HEK293 (cell line): ENCODE results near the gene ANKRD44.
A peak's percentile ranks its signal among the peaks of the same experiment; 100 is the strongest.

Source experiments
- CTCF ChIA-PET: fragments of 350-600 bp; formaldehyde crosslinking; extraction: SDS; loops from one replicate; lab custom pipeline; 2021; ENCODE audit warnings: antibody characterized with exemption; lab: Yijun Ruan, JAX
- POLR2A ChIA-PET: fragments of 300-600 bp; formaldehyde crosslinking; extraction: SDS; loops from one replicate; lab custom pipeline; 2020; ENCODE audit warnings: antibody characterized with exemption, inconsistent platforms; lab: Yijun Ruan, JAX
- H3K27ac ChIP-seq: fragments of 200-500 bp; sonication (Bioruptor generic); 2 replicates; pipeline ENCODE4 v1.5.1; 2014; ENCODE audit warnings: low read depth, low read length, control low read depth, inconsistent platforms; ENCODE audit errors: extremely low read depth
- H3K36me3 ChIP-seq, 2 experiments: fragments of 200-500 bp in 1 of 2; sonication (Bioruptor generic) in 1 of 2; 1 replicate in 1 of 2; 2 replicates in 1 of 2; pipeline ENCODE4 v1.5.1; 2014 to 2017; ENCODE audit warnings: inconsistent platforms in 2 of 2, low read length in 2 of 2; ENCODE audit not compliant: control insufficient read depth in 2 of 2, insufficient read depth in 1 of 2
- H3K4me1 ChIP-seq: fragments of 200-500 bp; sonication (Bioruptor generic); 2 replicates; pipeline ENCODE4 v1.5.1; 2014; ENCODE audit warnings: mild to moderate bottlenecking, low read length, inconsistent platforms; ENCODE audit not compliant: control insufficient read depth, insufficient read depth
- H3K4me3 ChIP-seq: 2 replicates; pipeline ENCODE4 v1.5.1; 2011; ENCODE audit warnings: low read depth, mild to moderate bottlenecking, control low read depth, low read length, moderate library complexity
- H3K9me3 ChIP-seq: fragments of 200-500 bp; sonication (Bioruptor generic); 2 replicates; pipeline ENCODE4 v1.5.1; 2014; ENCODE audit warnings: low read depth, low read length, inconsistent platforms; ENCODE audit not compliant: control insufficient read depth, insufficient read depth
- ELK4 ChIP-seq: IDR thresholded peaks from 2 replicates; pipeline ENCODE4 v1.6.1; 2011; ENCODE audit warnings: mild to moderate bottlenecking, low read depth, low read length, borderline replicate concordance
- IKZF3 ChIP-seq: fragments of 450-650 bp; IDR thresholded peaks from 2 replicates; pipeline ENCODE4 v1.5.0; 2018; ENCODE audit warnings: missing biosample characterization, mild to moderate bottlenecking, missing genetic modification characterization, moderate library complexity
- INSM2 ChIP-seq: fragments of 450-650 bp; formaldehyde crosslinking; IDR thresholded peaks from 2 replicates; pipeline ENCODE4 v1.5.1; 2016; ENCODE audit warnings: missing biosample characterization, missing genetic modification characterization
- ZBTB20 ChIP-seq: fragments of 450-650 bp; formaldehyde crosslinking; IDR thresholded peaks from 2 replicates; pipeline ENCODE4 v1.5.1; 2016; ENCODE audit warnings: missing biosample characterization, missing genetic modification characterization
- ZFP41 ChIP-seq: fragments of 450-650 bp; formaldehyde crosslinking; IDR thresholded peaks from 2 replicates; pipeline ENCODE4 v1.5.1; 2016; ENCODE audit warnings: missing biosample characterization, missing genetic modification characterization, borderline replicate concordance
- ZNF138 ChIP-seq: fragments of 450-650 bp; formaldehyde crosslinking; IDR thresholded peaks from 2 replicates; pipeline ENCODE4 v1.5.1; 2016; ENCODE audit warnings: missing biosample characterization, missing genetic modification characterization, borderline replicate concordance
- ZNF184 ChIP-seq: fragments of 450-650 bp; IDR thresholded peaks from 2 replicates; pipeline ENCODE4 v1.5.1; 2018; ENCODE audit warnings: missing biosample characterization, mild to moderate bottlenecking, missing genetic modification characterization
- ZNF214 ChIP-seq: fragments of 450-650 bp; formaldehyde crosslinking; IDR thresholded peaks from 2 replicates; pipeline ENCODE4 v1.5.1; 2017; ENCODE audit warnings: missing biosample characterization, mild to moderate bottlenecking, missing genetic modification characterization, borderline replicate concordance
- ZNF23 ChIP-seq: fragments of 450-650 bp; formaldehyde crosslinking; IDR thresholded peaks from 2 replicates; pipeline ENCODE4 v1.5.1; 2016; ENCODE audit warnings: missing biosample characterization, missing genetic modification characterization, borderline replicate concordance
- ZNF248 ChIP-seq: fragments of 450-650 bp; formaldehyde crosslinking; IDR thresholded peaks from 2 replicates; pipeline ENCODE4 v1.5.1; 2017; ENCODE audit warnings: missing biosample characterization, missing genetic modification characterization
- ZNF350 ChIP-seq: fragments of 450-650 bp; formaldehyde crosslinking; IDR thresholded peaks from 2 replicates; pipeline ENCODE4 v1.5.0; 2017; ENCODE audit warnings: missing biosample characterization, mild to moderate bottlenecking, missing genetic modification characterization
- ZNF37A ChIP-seq: fragments of 450-650 bp; IDR thresholded peaks from 2 replicates; pipeline ENCODE4 v1.5.1; 2018; ENCODE audit warnings: missing biosample characterization, missing genetic modification characterization
- ZNF544 ChIP-seq: fragments of 450-650 bp; formaldehyde crosslinking; IDR thresholded peaks from 2 replicates; pipeline ENCODE4 v1.5.0; 2017; ENCODE audit warnings: missing biosample characterization, missing genetic modification characterization
- ZNF596 ChIP-seq: fragments of 450-650 bp; IDR thresholded peaks from 2 replicates; pipeline ENCODE4 v1.5.0; 2018; ENCODE audit warnings: missing biosample characterization, mild to moderate bottlenecking, missing genetic modification characterization, moderate library complexity
- ZNF704 ChIP-seq: fragments of 450-650 bp; formaldehyde crosslinking; IDR thresholded peaks from 2 replicates; pipeline ENCODE4 v1.5.1; 2016; ENCODE audit warnings: missing biosample characterization, missing genetic modification characterization
- ZNF707 ChIP-seq: fragments of 450-650 bp; formaldehyde crosslinking; IDR thresholded peaks from 2 replicates; pipeline ENCODE4 v1.5.1; 2016; ENCODE audit warnings: missing biosample characterization, missing genetic modification characterization
- ZNF792 ChIP-seq: fragments of 450-650 bp; formaldehyde crosslinking; IDR thresholded peaks from 2 replicates; pipeline ENCODE4 v1.5.1; 2016; ENCODE audit warnings: missing biosample characterization, missing genetic modification characterization
- ZSCAN30 ChIP-seq: fragments of 450-650 bp; IDR thresholded peaks from 2 replicates; pipeline ENCODE4 v1.5.1; 2018; ENCODE audit warnings: missing biosample characterization, mild to moderate bottlenecking, missing genetic modification characterization, moderate library complexity
- ZXDB ChIP-seq: fragments of 450-650 bp; formaldehyde crosslinking; IDR thresholded peaks from 2 replicates; pipeline ENCODE4 v1.5.1; 2016; ENCODE audit warnings: missing biosample characterization, missing genetic modification characterization
- TF ChIP-seq, protein P1 (sequence below): fragments of 450-650 bp; formaldehyde crosslinking; IDR thresholded peaks from 2 replicates; pipeline ENCODE4 v1.5.1; 2017; ENCODE audit warnings: missing biosample characterization, missing genetic modification characterization
- TF ChIP-seq, protein P2 (sequence below): fragments of 450-650 bp; formaldehyde crosslinking; IDR thresholded peaks from 2 replicates; pipeline ENCODE4 v1.5.1; 2016; ENCODE audit warnings: missing biosample characterization, missing genetic modification characterization

ANKRD44 gene

GRCh38 chr2:197276156-197276555 is 34.4 kb downstream of the ANKRD44 start (continued):
- TF ChIP-seq INSM2 (tag by site-specific recombination) (no peak), ZNF596 (tag by site-specific recombination) (no peak)

DNA sequence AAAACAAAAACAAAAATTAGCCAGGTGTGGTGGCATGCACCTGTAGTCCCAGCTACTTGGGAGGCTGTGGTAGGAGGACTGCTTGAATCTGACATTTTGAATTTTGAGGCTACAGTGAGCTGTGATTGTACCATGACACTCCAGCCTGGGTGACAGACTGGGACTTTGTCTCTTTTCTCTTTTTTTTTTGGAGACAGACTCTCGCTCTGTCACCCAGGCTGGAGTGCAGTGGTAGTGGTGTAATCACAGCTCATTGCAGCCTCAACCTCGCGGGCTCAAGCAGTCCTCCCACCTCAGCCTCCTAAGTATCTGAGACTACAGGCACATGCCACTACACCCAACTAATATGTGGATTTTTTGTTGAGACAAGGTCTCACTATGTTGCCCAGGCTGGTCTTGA is 35.6 kb downstream of the ANKRD44 start:
- Histone ChIP-seq H3K27ac (no peak overlapping the region), H3K9me3 (no peaks in the 10 kb centered on the region), H3K4me1 (peaks cover 1% of the 10 kb centered on the region), H3K4me3 (no peak overlapping the region), H3K36me3 (no peaks in the 10 kb centered on the region)
- ChIA-PET CTCF (no interaction called here), POLR2A (no interaction called here)
- TF ChIP-seq ZFP41 (tag by site-specific recombination) (no peak), ZXDB (tag by site-specific recombination) (no peak), ZNF23 (tag by site-specific recombination) (no peak), ZNF707 (tag by site-specific recombination) (no peak), ZNF248 (no peak)
- TF ChIP-seq, protein P1, sequence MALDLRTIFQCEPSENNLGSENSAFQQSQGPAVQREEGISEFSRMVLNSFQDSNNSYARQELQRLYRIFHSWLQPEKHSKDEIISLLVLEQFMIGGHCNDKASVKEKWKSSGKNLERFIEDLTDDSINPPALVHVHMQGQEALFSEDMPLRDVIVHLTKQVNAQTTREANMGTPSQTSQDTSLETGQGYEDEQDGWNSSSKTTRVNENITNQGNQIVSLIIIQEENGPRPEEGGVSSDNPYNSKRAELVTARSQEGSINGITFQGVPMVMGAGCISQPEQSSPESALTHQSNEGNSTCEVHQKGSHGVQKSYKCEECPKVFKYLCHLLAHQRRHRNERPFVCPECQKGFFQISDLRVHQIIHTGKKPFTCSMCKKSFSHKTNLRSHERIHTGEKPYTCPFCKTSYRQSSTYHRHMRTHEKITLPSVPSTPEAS: no peak

- ChIA-PET POLR2A (no interaction called here), CTCF (no interaction called here)
- H3K36me3 ChIP-seq: no peaks in the 10 kb centered on the region
- no peak overlapping the region for H3K27ac ChIP-seq
- no peak overlapping the region for H3K4me3 ChIP-seq
- no peaks in the 10 kb centered on the region for H3K9me3 ChIP-seq
- no peaks in the 10 kb centered on the region; the same call in 1 of the 2 replicates for H3K4me1 ChIP-seq
- TF ChIP-seq ELK4: no peak
- TF ChIP-seq ZSCAN30 (tag by site-specific recombination): no peak
- no peak for TF ChIP-seq ZBTB20 (tag by site-specific recombination)
- TF ChIP-seq ZNF544 (tag by site-specific recombination): no peak
- no peak for TF ChIP-seq ZNF350 (tag by site-specific recombination)
- no peak for TF ChIP-seq ZNF138 (tag by site-specific recombination)
- TF ChIP-seq IKZF3 (tag by site-specific recombination): no peak
Observed at GRCh38 chr2:197274349-197274748, 36.2 kb downstream of the ANKRD44 start.

DNA sequence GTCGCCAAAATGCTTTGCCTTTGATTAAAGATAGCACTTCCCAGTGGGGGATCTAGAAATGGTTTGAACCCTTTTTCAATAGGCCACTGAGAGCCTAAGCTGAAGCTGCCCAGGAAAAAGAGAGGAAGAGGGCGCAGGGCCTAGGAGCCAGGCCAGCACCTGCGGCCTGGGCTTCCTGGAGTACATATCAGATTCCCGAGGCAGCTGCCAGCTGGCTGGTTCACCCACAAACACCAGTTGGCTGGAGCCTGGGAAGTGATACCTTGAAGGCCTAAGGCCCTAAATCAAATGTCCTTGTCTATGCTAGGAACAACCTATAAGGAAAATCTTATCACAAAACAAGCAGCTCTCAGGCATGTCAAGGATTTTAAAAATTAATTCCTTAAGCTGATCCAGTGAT is 37.1 kb downstream of the ANKRD44 start:
- ChIA-PET CTCF (no interaction called here), POLR2A (no interaction called here)
- no peaks in the 10 kb centered on the region for H3K9me3 ChIP-seq
- no peaks in the 10 kb centered on the region for H3K4me1 ChIP-seq
- peak overlapping the region; percentile 37; the same call in 1 of the 2 replicates for H3K27ac ChIP-seq
- TF ChIP-seq ZNF704 (tag by site-specific recombination): no peak
- TF ChIP-seq ZNF184: no peak
- TF ChIP-seq, protein P2, sequence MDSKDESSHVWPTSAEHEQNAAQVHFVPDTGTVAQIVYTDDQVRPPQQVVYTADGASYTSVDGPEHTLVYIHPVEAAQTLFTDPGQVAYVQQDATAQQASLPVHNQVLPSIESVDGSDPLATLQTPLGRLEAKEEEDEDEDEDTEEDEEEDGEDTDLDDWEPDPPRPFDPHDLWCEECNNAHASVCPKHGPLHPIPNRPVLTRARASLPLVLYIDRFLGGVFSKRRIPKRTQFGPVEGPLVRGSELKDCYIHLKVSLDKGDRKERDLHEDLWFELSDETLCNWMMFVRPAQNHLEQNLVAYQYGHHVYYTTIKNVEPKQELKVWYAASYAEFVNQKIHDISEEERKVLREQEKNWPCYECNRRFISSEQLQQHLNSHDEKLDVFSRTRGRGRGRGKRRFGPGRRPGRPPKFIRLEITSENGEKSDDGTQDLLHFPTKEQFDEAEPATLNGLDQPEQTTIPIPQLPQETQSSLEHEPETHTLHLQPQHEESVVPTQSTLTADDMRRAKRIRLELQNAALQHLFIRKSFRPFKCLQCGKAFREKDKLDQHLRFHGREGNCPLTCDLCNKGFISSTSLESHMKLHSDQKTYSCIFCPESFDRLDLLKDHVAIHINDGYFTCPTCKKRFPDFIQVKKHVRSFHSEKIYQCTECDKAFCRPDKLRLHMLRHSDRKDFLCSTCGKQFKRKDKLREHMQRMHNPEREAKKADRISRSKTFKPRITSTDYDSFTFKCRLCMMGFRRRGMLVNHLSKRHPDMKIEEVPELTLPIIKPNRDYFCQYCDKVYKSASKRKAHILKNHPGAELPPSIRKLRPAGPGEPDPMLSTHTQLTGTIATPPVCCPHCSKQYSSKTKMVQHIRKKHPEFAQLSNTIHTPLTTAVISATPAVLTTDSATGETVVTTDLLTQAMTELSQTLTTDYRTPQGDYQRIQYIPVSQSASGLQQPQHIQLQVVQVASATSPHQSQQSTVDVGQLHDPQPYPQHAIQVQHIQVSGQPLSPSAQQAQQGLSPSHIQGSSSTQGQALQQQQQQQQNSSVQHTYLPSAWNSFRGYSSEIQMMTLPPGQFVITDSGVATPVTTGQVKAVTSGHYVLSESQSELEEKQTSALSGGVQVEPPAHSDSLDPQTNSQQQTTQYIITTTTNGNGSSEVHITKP (tag by site-specific recombination): 0 out of 2 replicates have a peak, but pooled peaks have one; percentile 37
- TF ChIP-seq ZNF37A (tag by site-specific recombination): no peak
- no peak for TF ChIP-seq ZNF792
- TF ChIP-seq ZNF214 (tag by site-specific recombination): no peak
- H3K4me3 ChIP-seq: no peak overlapping the region
- H3K36me3 ChIP-seq: no peaks in the 10 kb centered on the region
